HepG2 (cell line): ENCODE results near the gene TCEANC2. TPM values are rescaled to one million over a fixed set of nuclear protein-coding genes. Genes with fewer than 3 reads are reported as not detected.

Experiments
- ATAC-seq: fragments of 200-7000 bp; cut with Tn5 transposase; 3 replicates; pipeline ENCODE4 v1.9.1; 2020; ENCODE audit warnings: mild to moderate bottlenecking, moderate library complexity
- BruUV-seq: library from RNA; stranded (reverse); fragments of 400-500 nt; replicated peaks from 2 replicates; lab custom pipeline; 2021; lab: Mats Ljungman, UMichigan
- CTCF ChIA-PET: fragments of 300-600 bp; formaldehyde crosslinking; extraction: SDS; loops from one replicate; lab custom pipeline; 2021; ENCODE audit warnings: low total read pairs, inconsistent platforms, low intra/inter-chr PET ratio; lab: Yijun Ruan, JAX
- POLR2A ChIA-PET: fragments of 350-600 bp; sonication (Branson Sonifier 250); formaldehyde crosslinking; loops from one replicate; lab custom pipeline; 2020; ENCODE audit warnings: antibody characterized with exemption, inconsistent platforms; lab: Yijun Ruan, JAX
- DNase-seq: peaks from one replicate; pipeline ENCODE4 v3.0.0-alpha.2; 2015; ENCODE audit warnings: low spot score
- FAIRE-seq: peaks from 3 replicates; lab custom pipeline; 2011; peaks lifted over from hg19 to GRCh38; lab: Jason Lieb, UNC
- H2AFZ ChIP-seq: one replicate; pipeline ENCODE4 v1.6.1; 2011; ENCODE audit warnings: low read length, inconsistent platforms
- H3K27ac ChIP-seq: fragments of 300-600 bp; 3 replicates; pipeline ENCODE4 v1.8.0; 2011; ENCODE audit warnings: mixed run types, mild to moderate bottlenecking, mixed read lengths, low read length, inconsistent platforms; ENCODE audit not compliant: insufficient read depth; ENCODE audit errors: extremely low read length
- H3K27me3 ChIP-seq, 2 experiments: fragments of 200-600 bp in 1 of 2; 2 replicates in 1 of 2; 3 replicates in 1 of 2; pipeline versions ENCODE4 v1.6.0 to v1.8.0; 2011; ENCODE audit warnings: low read length in 2 of 2, mild to moderate bottlenecking in 2 of 2, moderate library complexity in 2 of 2, inconsistent platforms in 1 of 2; ENCODE audit not compliant: insufficient read depth in 2 of 2, control insufficient read depth in 1 of 2
- H3K36me3 ChIP-seq, 2 experiments: fragments of 200-600 bp in 1 of 2; replicated peaks in 1 of 2; 2 replicates in 1 of 2; 3 replicates in 1 of 2; pipeline versions ENCODE4 v1.5.1 to v1.8.0; 2011; ENCODE audit warnings: low read length in 2 of 2, inconsistent platforms in 1 of 2; ENCODE audit not compliant: insufficient read depth in 2 of 2, control insufficient read depth in 1 of 2
- H3K4me1 ChIP-seq: 2 replicates; pipeline ENCODE4 v1.5.1; 2012; ENCODE audit warnings: low read length, inconsistent platforms; ENCODE audit not compliant: insufficient read depth
- H3K4me2 ChIP-seq: 2 replicates; pipeline ENCODE4 v1.6.0; 2011; ENCODE audit warnings: low read depth, low read length, inconsistent platforms
- H3K4me3 ChIP-seq, 3 experiments: fragments of 200-600 bp in 1 of 3; sonication (generic), shearing (Covaris generic) in 1 of 3; replicated peaks in 1 of 3; 2 replicates each; pipeline ENCODE4 v1.5.1; 2011 to 2016; ENCODE audit warnings: low read length in 3 of 3, inconsistent platforms in 2 of 3, low read depth in 2 of 3, mild to moderate bottlenecking in 2 of 3, control low read depth in 1 of 3, mixed read lengths in 1 of 3; ENCODE audit not compliant: insufficient read depth in 1 of 3
- H3K79me2 ChIP-seq: one replicate; pipeline ENCODE4 v1.6.1; 2011; ENCODE audit warnings: low read length, inconsistent platforms; ENCODE audit not compliant: insufficient read depth
- H3K9ac ChIP-seq: 2 replicates; pipeline ENCODE4 v1.6.0; 2011; ENCODE audit warnings: mild to moderate bottlenecking, low read depth, low read length, inconsistent platforms; ENCODE audit not compliant: insufficient read depth
- H3K9me3 ChIP-seq: 2 replicates; pipeline ENCODE4 v1.5.1; 2012; ENCODE audit warnings: mild to moderate bottlenecking, low read length
- H4K20me1 ChIP-seq: 2 replicates; pipeline ENCODE4 v1.6.0; 2011; ENCODE audit warnings: inconsistent platforms, mild to moderate bottlenecking, low read length, moderate library complexity; ENCODE audit not compliant: insufficient read depth
- ADNP ChIP-seq: sonication (generic); formaldehyde crosslinking; IDR thresholded peaks from 2 replicates; pipeline ENCODE4 v1.4.0; 2020; ENCODE audit warnings: missing genetic modification reagents
- ASH2L ChIP-seq: fragments of 300-600, 200-600 bp; sonication (generic); IDR thresholded peaks from 2 replicates; pipeline ENCODE4 v1.7.0; 2017; ENCODE audit warnings: low read depth, mild to moderate bottlenecking, moderate library complexity, mixed read lengths, low read length; ENCODE audit not compliant: insufficient read length
- HNF1A ChIP-seq, 2 experiments: sonication (generic) in 1 of 2; formaldehyde crosslinking in 1 of 2; IDR thresholded peaks; 2 replicates each; pipeline versions ENCODE4 v1.4.0 to v1.6.1; 2016 to 2020; ENCODE audit warnings: borderline replicate concordance in 1 of 2, low read depth in 1 of 2, mild to moderate bottlenecking in 1 of 2, missing genetic modification reagents in 1 of 2
- HOXA7 ChIP-seq: sonication (generic); formaldehyde crosslinking; IDR thresholded peaks from 2 replicates; pipeline ENCODE4 v1.8.1; 2022; ENCODE audit warnings: mild to moderate bottlenecking, missing genetic modification reagents, moderate library complexity
- KLF12 ChIP-seq: sonication (generic); formaldehyde crosslinking; IDR thresholded peaks from 2 replicates; pipeline ENCODE4 v1.4.0; 2020; ENCODE audit warnings: missing genetic modification reagents, borderline replicate concordance
- NR2C2 ChIP-seq: sonication (generic); formaldehyde crosslinking; IDR thresholded peaks from 2 replicates; pipeline ENCODE4 v1.4.0; 2020; ENCODE audit warnings: missing genetic modification reagents, mild to moderate bottlenecking, moderate library complexity, borderline replicate concordance
- POGZ ChIP-seq: sonication (generic); formaldehyde crosslinking; IDR thresholded peaks from 2 replicates; pipeline ENCODE4 v1.4.0; 2020; ENCODE audit warnings: mild to moderate bottlenecking, missing genetic modification reagents
- SALL1 ChIP-seq: sonication (generic); formaldehyde crosslinking; IDR thresholded peaks from 2 replicates; pipeline ENCODE4 v1.8.0; 2022; ENCODE audit warnings: mild to moderate bottlenecking, missing genetic modification reagents
- SNRNP70 ChIP-seq: fragments of 200-400 bp; formaldehyde crosslinking; IDR thresholded peaks from 2 replicates; pipeline ENCODE4 v1.6.1; 2017; ENCODE audit warnings: mild to moderate bottlenecking, low read depth, low read length, moderate library complexity
- TCF7L2 ChIP-seq: IDR thresholded peaks from 2 replicates; pipeline ENCODE4 v1.6.1; 2011; ENCODE audit warnings: mild to moderate bottlenecking, low read depth, low read length, moderate library complexity
- ZBTB7A ChIP-seq: sonication (generic); formaldehyde crosslinking; IDR thresholded peaks from 2 replicates; pipeline ENCODE4 v1.8.0; 2022; ENCODE audit warnings: mild to moderate bottlenecking, missing genetic modification reagents
- ZNF207 ChIP-seq: fragments of 450-650 bp; IDR thresholded peaks from 2 replicates; pipeline ENCODE4 v1.6.1; 2016; ENCODE audit warnings: antibody characterized with exemption, borderline replicate concordance
- ZNF256 ChIP-seq: sonication (generic); formaldehyde crosslinking; conservative IDR thresholded peaks from 2 replicates; pipeline ENCODE4 v1.4.0; 2020; ENCODE audit warnings: missing genetic modification reagents
- ZNF331 ChIP-seq: sonication (generic); formaldehyde crosslinking; IDR thresholded peaks from 2 replicates; pipeline ENCODE4 v1.4.0; 2020; ENCODE audit warnings: missing genetic modification reagents
- ZNF33A ChIP-seq: sonication (generic); formaldehyde crosslinking; IDR thresholded peaks from 2 replicates; pipeline ENCODE4 v1.5.1; 2020; ENCODE audit warnings: missing genetic modification reagents, mild to moderate bottlenecking, moderate library complexity, borderline replicate concordance
- ZNF382 ChIP-seq: sonication (generic); formaldehyde crosslinking; IDR thresholded peaks from 2 replicates; pipeline ENCODE4 v1.5.0; 2020; ENCODE audit warnings: missing genetic modification reagents, mild to moderate bottlenecking, borderline replicate concordance
- ZNF512 ChIP-seq: sonication (generic); formaldehyde crosslinking; IDR thresholded peaks from 2 replicates; pipeline ENCODE4 v1.4.0; 2020; ENCODE audit warnings: mild to moderate bottlenecking, missing genetic modification reagents
- WGBS: methylation state at CpG from one replicate; pipeline ENCODE4 v1.1.6; 2017; ENCODE audit warnings: low lambda C conversion rate; 5-methylcytosine and 5-hydroxymethylcytosine counted together
- in situ Hi-C: cut with HindIII; loops from 2 replicates; pipeline ENCODE4 v1.10.0; 2017; ENCODE audit warnings: low pct_unique_long_range_greater_than_20kb; ENCODE audit not compliant: extremely low pct_ligation_motif_present
- intact Hi-C: fragments of 100-400 bp; cut with micrococcal nuclease; formaldehyde crosslinking; loops from one replicate; pipeline ENCODE4 v1.10.0; 2022; ENCODE audit not compliant: unreplicated experiment
- polyA plus RNA-seq, 8 experiments: library from polyadenylated mRNA; depleted of rRNA in 3 of 8; stranded (reverse) in 7 of 8; unstranded in 1 of 8; fragments of >200 nt; fragmentation: Illumina TruSeq in 4 of 8; extraction: Trizol in 4 of 8; gene quantifications; 2 replicates each; pipeline versions ENCODE4 v1.2.1 to v1.2.3, GENCODE V29; 2011 to 2016; ENCODE audit warnings: low read depth in 4 of 8, missing spikeins in 1 of 8, mixed read lengths in 1 of 8; ENCODE audit not compliant: insufficient read depth in 1 of 8
- total RNA-seq, 5 experiments: library from RNA; depleted of rRNA; stranded (reverse); fragments of >200 nt; fragmentation: Illumina TruSeq; extraction: Trizol; gene quantifications; 2 replicates each; pipeline ENCODE4 v1.2.3, GENCODE V29; 2016; ENCODE audit warnings: low read depth in 1 of 5

The TCEANC2 gene
- total and polyA plus RNA-seq, 2 of the 13 experiments (the other 11 are each of a cell fraction or from before 2014, with no cell fraction given), result 3.8 to 5.0 TPM

GRCh38 chr1:54016343-54017282, 36.8 kb upstream of the TCEANC2 start:
- DNase-seq (peak; percentile 96), ATAC-seq (peak; percentile 67), FAIRE-seq (peak; percentile 97)
- H3K36me3 ChIP-seq, result no peaks in the 10 kb centered on the region
- H3K27me3 ChIP-seq, result no peaks in the 10 kb centered on the region
- peak overlapping the region; percentile 11 for H2AFZ ChIP-seq
- POLR2A ChIA-PET, result interaction anchor here (1.3 to 3.3 kb wide), 7 partner anchors 12 to 65 kb away, joined by 4 to 42 read pairs (median 7); partner anchors contain the start of genes TCEANC2 and TMEM59
- in situ Hi-C loops, result no loop called here
- intact Hi-C loops, result loop anchor here (1.0 kb wide), 1 partner anchor 37 kb away; the partner anchor contains the start of genes TCEANC2 and TMEM59
- CTCF ChIA-PET, result no interaction called here
- peak overlapping the region; percentile 74 for H3K27ac ChIP-seq
- H4K20me1 ChIP-seq, result no peaks in the 10 kb centered on the region
- H3K4me1 ChIP-seq, result peaks cover 86% of the 10 kb centered on the region
- H3K9me3 ChIP-seq, result no peaks in the 10 kb centered on the region
- H3K4me3 ChIP-seq, result peak overlapping the region; percentile 49 to 69 (median 51); a peak in 5 of 6 replicates
- WGBS, result 27% methylated on average over 5 of the region's 8 CpGs
- peak overlapping the region; percentile 44 for H3K9ac ChIP-seq
- peak overlapping the region; percentile 90 for H3K4me2 ChIP-seq
- no peaks in the 10 kb centered on the region for H3K79me2 ChIP-seq
- no TSS peak for BruUV-seq
- TF ChIP-seq ZNF33A (CRISPR knock-in tag) (no peak), ZNF207 (no peak), ZNF331 (CRISPR knock-in tag) (peak; percentile 55; the same call in 1 of the 2 replicates), TCF7L2 (peak; percentile 64), NR2C2 (CRISPR knock-in tag) (peak; percentile 88), KLF12 (CRISPR knock-in tag) (no peak), SNRNP70 (no peak), ASH2L (peak; percentile 39), SALL1 (CRISPR knock-in tag) (peak; percentile 54; the same call in 1 of the 2 replicates), ZBTB7A (CRISPR knock-in tag) (no peak), HOXA7 (CRISPR knock-in tag) (no peak), ZNF512 (CRISPR knock-in tag) (no peak), ZNF382 (CRISPR knock-in tag) (no peak), HNF1A (IDR thresholded peaks at IDR 0.05; ENCODE audit: low read depth) (0 out of 2 replicates have a peak, but pooled peaks have one; percentile 24), HNF1A (CRISPR knock-in tag; IDR thresholded peaks at IDR 0.05; ENCODE audit: borderline replicate concordance) (peak; percentile 70; the same call in 1 of the 2 replicates), ZNF256 (CRISPR knock-in tag) (no peak), POGZ (CRISPR knock-in tag) (peak; percentile 41; the same call in 1 of the 2 replicates), ADNP (CRISPR knock-in tag) (peak; percentile 71; the same call in 1 of the 2 replicates)
